Panc1 (cell line): ENCODE results near the gene ATP13A1. TPM values are rescaled to one million over a fixed set of nuclear protein-coding genes. Genes with fewer than 3 reads are reported as not detected.

Source experiments
- ATAC-seq: fragments of 200-7000 bp; cut with Tn5 transposase; 2 replicates; pipeline ENCODE4 v1.9.1; 2020; ENCODE audit warnings: mild to moderate bottlenecking, moderate library complexity
- BruUV-seq: library from RNA; stranded (reverse); fragments of 400-500 nt; replicated peaks from 2 replicates; lab custom pipeline; 2021; lab: Mats Ljungman, UMichigan
- CTCF ChIA-PET: fragments of 300-600 bp; sonication (Branson Sonifier 250); formaldehyde crosslinking; loops from one replicate; lab custom pipeline; 2022; ENCODE audit warnings: antibody characterized with exemption; lab: Charles Lee
- POLR2A ChIA-PET: fragments of 300-600 bp; sonication (Branson Sonifier 250); formaldehyde crosslinking; loops from one replicate; lab custom pipeline; 2022; ENCODE audit warnings: antibody characterized with exemption; lab: Charles Lee
- DNase-seq: peaks from one replicate; pipeline ENCODE4 v3.0.0-alpha.2; 2010; ENCODE audit warnings: low read depth, low spot score
- H3K27ac ChIP-seq: 2 replicates; pipeline ENCODE4 v1.5.1; 2011; ENCODE audit warnings: mild to moderate bottlenecking, low read length, inconsistent platforms
- H3K27me3 ChIP-seq: fragments of 200-500 bp; sonication (Bioruptor generic); 2 replicates; pipeline ENCODE4 v1.6.0; 2014; ENCODE audit warnings: low read length, inconsistent platforms; ENCODE audit not compliant: control insufficient read depth, insufficient read depth
- H3K36me3 ChIP-seq: fragments of 200-500 bp; sonication (Bioruptor generic); 2 replicates; pipeline ENCODE4 v1.5.1; 2014; ENCODE audit warnings: inconsistent platforms, mild to moderate bottlenecking, low read length, moderate library complexity; ENCODE audit not compliant: control insufficient read depth, insufficient read depth
- H3K4me1 ChIP-seq: 2 replicates; pipeline ENCODE4 v1.5.1; 2011; ENCODE audit warnings: inconsistent platforms, mild to moderate bottlenecking, low read length, moderate library complexity; ENCODE audit not compliant: control insufficient read depth, insufficient read depth
- H3K4me3 ChIP-seq, 2 experiments: 2 replicates each; pipeline ENCODE4 v1.5.1; 2011 to 2012; ENCODE audit warnings: low read depth in 2 of 2, low read length in 2 of 2, mild to moderate bottlenecking in 2 of 2, inconsistent platforms in 1 of 2, moderate library complexity in 1 of 2
- H3K9me3 ChIP-seq: fragments of 200-500 bp; sonication (Bioruptor generic); 2 replicates; pipeline ENCODE4 v1.5.1; 2014; ENCODE audit warnings: low read depth, mild to moderate bottlenecking, inconsistent platforms, low read length, moderate library complexity; ENCODE audit not compliant: control insufficient read depth, insufficient read depth
- POLR2AphosphoS5 ChIP-seq: IDR thresholded peaks from 2 replicates; pipeline ENCODE4 v1.6.1; 2012; ENCODE audit warnings: mild to moderate bottlenecking, low read depth, low read length, moderate library complexity
- SIN3A ChIP-seq: IDR thresholded peaks from 2 replicates; pipeline ENCODE4 v1.6.1; 2012; ENCODE audit warnings: low read depth, mild to moderate bottlenecking, low read length, moderate library complexity, borderline replicate concordance; ENCODE audit not compliant: insufficient read depth
- TCF7L2 ChIP-seq: IDR thresholded peaks from 2 replicates; pipeline ENCODE4 v1.6.1; 2011; ENCODE audit warnings: mild to moderate bottlenecking, low read depth, low read length, inconsistent platforms
- in situ Hi-C: cut with HindIII; loops from 2 replicates; pipeline ENCODE4 v1.10.0; 2016; ENCODE audit warnings: low sequenced_read_pairs, low pct_unique_long_range_greater_than_20kb
- intact Hi-C: fragments of 100-400 bp; cut with micrococcal nuclease; formaldehyde crosslinking; loops from one replicate; pipeline ENCODE4 v1.10.0; 2022; ENCODE audit not compliant: unreplicated experiment
- total RNA-seq: library from RNA; stranded (reverse); gene quantifications from one replicate; pipeline ENCODE4 v1.2.1, GENCODE V29; 2021; ENCODE audit not compliant: unreplicated experiment
- TF ChIP-seq, protein P1 (sequence below), 2 experiments: IDR thresholded peaks; 2 replicates each; pipeline ENCODE4 v1.6.1; 2011 to 2012; ENCODE audit warnings: low read depth in 2 of 2, control low read depth in 1 of 2, low read length in 1 of 2, mild to moderate bottlenecking in 1 of 2, moderate library complexity in 1 of 2; ENCODE audit not compliant: insufficient read depth in 1 of 2
- TF ChIP-seq, protein P2 (sequence below): fragments of 450-650 bp; IDR thresholded peaks from 2 replicates; pipeline ENCODE4 v1.5.1; 2017; ENCODE audit warnings: mild to moderate bottlenecking

Gene ATP13A1
- total RNA-seq, 1 experiment from 2014 or later = 62.3 TPM

DNA sequence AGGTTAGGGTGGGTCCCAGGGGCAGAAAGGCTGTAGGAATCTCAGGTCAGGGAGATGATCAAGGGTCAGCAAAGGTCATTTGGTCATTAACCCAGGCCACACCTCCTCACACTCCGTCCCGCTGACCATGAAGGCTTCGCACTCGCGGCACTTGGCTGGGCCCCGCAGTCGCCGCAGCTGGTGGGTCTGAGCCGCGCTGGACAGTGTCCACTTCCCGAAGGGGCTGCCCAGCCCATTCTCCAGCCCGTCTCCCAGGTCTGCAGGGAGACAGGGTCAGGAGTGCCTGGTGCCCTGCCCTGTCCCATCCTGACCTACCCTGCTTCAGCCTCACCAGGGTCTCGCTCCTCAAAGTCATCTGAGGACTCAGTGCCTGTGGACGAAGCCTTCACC lies 28.2 kb downstream of the ATP13A1 start:
- TF ChIP-seq, protein P1, sequence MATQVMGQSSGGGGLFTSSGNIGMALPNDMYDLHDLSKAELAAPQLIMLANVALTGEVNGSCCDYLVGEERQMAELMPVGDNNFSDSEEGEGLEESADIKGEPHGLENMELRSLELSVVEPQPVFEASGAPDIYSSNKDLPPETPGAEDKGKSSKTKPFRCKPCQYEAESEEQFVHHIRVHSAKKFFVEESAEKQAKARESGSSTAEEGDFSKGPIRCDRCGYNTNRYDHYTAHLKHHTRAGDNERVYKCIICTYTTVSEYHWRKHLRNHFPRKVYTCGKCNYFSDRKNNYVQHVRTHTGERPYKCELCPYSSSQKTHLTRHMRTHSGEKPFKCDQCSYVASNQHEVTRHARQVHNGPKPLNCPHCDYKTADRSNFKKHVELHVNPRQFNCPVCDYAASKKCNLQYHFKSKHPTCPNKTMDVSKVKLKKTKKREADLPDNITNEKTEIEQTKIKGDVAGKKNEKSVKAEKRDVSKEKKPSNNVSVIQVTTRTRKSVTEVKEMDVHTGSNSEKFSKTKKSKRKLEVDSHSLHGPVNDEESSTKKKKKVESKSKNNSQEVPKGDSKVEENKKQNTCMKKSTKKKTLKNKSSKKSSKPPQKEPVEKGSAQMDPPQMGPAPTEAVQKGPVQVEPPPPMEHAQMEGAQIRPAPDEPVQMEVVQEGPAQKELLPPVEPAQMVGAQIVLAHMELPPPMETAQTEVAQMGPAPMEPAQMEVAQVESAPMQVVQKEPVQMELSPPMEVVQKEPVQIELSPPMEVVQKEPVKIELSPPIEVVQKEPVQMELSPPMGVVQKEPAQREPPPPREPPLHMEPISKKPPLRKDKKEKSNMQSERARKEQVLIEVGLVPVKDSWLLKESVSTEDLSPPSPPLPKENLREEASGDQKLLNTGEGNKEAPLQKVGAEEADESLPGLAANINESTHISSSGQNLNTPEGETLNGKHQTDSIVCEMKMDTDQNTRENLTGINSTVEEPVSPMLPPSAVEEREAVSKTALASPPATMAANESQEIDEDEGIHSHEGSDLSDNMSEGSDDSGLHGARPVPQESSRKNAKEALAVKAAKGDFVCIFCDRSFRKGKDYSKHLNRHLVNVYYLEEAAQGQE (IDR thresholded peaks at IDR 0.05; ENCODE audit: insufficient read depth in 1 of 2, low read depth in 2 of 2, low read length in 1 of 2) = no peak
- TF ChIP-seq POLR2AphosphoS5 (no peak), TCF7L2 (no peak), SIN3A (no peak)
- TF ChIP-seq, protein P2, sequence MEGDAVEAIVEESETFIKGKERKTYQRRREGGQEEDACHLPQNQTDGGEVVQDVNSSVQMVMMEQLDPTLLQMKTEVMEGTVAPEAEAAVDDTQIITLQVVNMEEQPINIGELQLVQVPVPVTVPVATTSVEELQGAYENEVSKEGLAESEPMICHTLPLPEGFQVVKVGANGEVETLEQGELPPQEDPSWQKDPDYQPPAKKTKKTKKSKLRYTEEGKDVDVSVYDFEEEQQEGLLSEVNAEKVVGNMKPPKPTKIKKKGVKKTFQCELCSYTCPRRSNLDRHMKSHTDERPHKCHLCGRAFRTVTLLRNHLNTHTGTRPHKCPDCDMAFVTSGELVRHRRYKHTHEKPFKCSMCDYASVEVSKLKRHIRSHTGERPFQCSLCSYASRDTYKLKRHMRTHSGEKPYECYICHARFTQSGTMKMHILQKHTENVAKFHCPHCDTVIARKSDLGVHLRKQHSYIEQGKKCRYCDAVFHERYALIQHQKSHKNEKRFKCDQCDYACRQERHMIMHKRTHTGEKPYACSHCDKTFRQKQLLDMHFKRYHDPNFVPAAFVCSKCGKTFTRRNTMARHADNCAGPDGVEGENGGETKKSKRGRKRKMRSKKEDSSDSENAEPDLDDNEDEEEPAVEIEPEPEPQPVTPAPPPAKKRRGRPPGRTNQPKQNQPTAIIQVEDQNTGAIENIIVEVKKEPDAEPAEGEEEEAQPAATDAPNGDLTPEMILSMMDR = no peak
- CTCF ChIA-PET = no interaction called here
- BruUV-seq = no TSS peak
- ATAC-seq = no peak
- POLR2A ChIA-PET = interaction anchor here (0.5 kb wide), 1 partner anchor 104 kb away, joined by 17 read pairs; no protein-coding TSS in a partner anchor
- no peaks in the 10 kb centered on the region for H3K27me3 ChIP-seq
- intact Hi-C loops (no loop called here), in situ Hi-C loops (no loop called here)
- H3K9me3 ChIP-seq = no peaks in the 10 kb centered on the region
- no peak overlapping the region for H3K4me3 ChIP-seq
- no peaks in the 10 kb centered on the region for H3K4me1 ChIP-seq
- no peak for DNase-seq
- H3K36me3 ChIP-seq = no peaks in the 10 kb centered on the region
- no peak overlapping the region for H3K27ac ChIP-seq

DNA sequence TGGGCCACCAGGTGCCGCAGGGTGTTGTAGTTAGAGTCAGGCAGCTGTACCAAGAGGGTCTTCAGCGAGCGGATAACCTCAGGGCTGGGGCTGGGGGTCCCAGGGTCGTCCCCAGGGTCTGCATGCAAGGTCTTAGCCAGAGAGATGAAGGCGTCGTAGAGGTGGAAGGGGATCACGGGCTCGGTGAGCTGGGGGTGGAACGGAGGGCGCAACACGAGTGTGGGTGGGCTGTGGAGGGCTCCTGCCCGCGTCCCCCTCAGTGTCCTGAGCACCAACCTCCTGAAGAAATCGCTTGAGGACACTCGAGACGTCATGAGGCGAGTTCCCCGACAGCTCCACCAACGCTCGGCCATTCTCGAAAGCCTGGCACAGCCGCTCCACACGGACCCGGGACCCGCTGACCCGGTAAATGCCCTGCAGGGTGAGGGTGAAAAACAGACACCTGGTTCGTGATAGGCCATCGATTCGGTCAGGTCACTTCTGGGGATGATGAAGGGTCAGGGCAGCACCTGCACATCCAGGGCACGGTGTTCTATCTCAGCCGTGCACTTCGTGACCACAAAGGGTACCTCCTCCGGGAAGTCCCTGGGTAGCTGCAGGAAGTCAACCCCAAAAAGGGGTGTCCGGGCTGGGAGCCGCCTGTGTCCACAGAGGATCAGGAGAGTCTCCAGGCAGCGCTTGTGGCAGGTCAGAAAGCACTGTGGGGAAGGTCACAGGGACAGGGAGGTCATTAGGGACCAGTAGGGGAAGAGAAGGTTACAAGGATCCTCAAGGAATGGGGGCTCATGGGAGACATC lies 28.8 kb downstream of the ATP13A1 start:
- no peaks in the 10 kb centered on the region for H3K27me3 ChIP-seq
- intact Hi-C loops = no loop called here
- POLR2A ChIA-PET = interaction anchor here (0.5 kb wide), 1 partner anchor 103 kb away, joined by 17 read pairs; no protein-coding TSS in a partner anchor
- H3K9me3 ChIP-seq = no peaks in the 10 kb centered on the region
- in situ Hi-C loops = no loop called here
- CTCF ChIA-PET = no interaction called here
- no peak overlapping the region for H3K4me3 ChIP-seq
- H3K36me3 ChIP-seq = no peaks in the 10 kb centered on the region
- H3K4me1 ChIP-seq = no peaks in the 10 kb centered on the region
- TF ChIP-seq POLR2AphosphoS5 (no peak), TCF7L2 (no peak), SIN3A (no peak)
- TF ChIP-seq, protein P1 (IDR thresholded peaks at IDR 0.05; ENCODE audit: insufficient read depth in 1 of 2, low read depth in 2 of 2, low read length in 1 of 2) = no peak
- TF ChIP-seq, protein P2 = no peak
- no peak overlapping the region for H3K27ac ChIP-seq
- DNase-seq (no peak), ATAC-seq (no peak)
- BruUV-seq = no TSS peak
